Stromal cell of bone marrow (primary cell): ENCODE measurements around the gene CLDN6.

ENCODE experiments used
- DNase-seq: peaks from one replicate; pipeline ENCODE4 v3.0.0-alpha.2; 2012; ENCODE audit warnings: low read depth

The CLDN6 gene

DNA sequence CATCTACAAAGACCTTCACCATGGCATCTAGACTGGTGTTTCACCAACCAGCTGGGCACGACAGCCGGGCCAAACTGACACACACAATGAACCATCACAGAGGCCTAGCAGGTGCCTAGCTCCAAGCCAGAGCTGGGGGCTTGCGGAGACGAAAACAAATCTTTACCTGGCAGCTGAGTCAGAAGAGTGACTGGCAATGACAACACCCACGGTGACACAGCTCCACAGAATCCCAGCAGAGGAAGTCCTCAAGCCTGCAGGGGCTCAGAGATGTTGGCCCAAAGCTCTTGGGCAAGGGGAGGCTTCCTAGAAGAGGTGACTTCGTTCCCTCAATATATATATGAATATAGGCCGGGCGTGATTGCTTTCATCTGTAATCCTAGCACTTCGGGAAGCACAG is 33.5 kb upstream of the CLDN6 start:
- DNase-seq = no peak

DNA sequence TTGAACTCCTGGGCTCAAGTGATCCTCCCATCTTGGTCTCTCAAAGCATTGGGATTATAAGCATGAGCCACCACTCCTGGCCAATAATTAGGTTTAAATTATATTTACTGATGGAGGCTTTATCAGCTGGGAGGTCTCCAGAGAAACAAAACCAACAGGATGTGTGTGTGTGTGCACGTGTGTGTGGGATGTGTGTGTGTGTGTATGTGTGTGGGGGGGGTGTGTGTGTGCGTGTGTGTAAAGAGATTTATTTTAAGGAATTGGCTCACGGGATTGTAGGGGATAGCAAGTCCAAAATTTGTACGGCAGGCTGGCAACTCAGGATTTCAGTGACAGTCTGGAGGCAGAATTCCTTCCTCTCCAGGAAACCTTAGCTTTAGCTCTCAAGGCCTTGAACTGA is 33.0 kb upstream of the CLDN6 start:
- no peak for DNase-seq

DNA sequence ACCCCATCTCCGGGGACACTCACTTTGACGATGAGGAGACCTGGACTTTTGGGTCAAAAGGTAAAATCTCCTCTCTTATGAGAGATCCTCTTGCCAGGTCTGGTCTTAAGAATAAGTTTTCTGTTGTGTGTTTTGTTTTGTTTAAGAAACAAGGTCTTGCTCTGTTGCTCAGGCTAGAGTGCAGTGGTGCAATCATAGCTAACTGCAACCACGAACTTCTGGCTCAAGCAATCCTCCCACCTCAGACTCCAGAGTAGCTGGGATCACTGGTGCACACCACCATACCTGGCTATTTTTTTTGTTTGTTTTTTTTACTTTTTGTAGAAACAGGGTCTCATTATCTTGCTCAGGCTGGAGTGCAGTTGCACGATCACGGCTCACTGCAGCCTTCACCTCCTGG is 32.5 kb upstream of the CLDN6 start:
- no peak for DNase-seq

DNA sequence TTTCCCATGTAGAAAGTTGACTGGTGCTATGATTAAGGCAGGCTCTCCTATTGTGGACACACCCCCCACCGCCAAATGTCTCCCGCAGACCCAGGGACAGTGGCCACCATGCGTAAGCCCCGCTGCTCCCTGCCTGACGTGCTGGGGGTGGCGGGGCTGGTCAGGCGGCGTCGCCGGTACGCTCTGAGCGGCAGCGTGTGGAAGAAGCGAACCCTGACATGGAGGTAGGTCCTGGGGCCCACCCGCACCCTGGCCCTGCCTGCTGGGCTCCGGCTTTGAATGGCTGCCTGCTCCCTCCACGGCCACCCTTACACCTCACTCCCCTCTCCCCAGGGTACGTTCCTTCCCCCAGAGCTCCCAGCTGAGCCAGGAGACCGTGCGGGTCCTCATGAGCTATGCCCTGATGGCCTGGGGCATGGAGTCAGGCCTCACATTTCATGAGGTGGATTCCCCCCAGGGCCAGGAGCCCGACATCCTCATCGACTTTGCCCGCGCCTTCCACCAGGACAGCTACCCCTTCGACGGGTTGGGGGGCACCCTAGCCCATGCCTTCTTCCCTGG is 32.0 kb upstream of the CLDN6 start:
- DNase-seq = no peak

DNA sequence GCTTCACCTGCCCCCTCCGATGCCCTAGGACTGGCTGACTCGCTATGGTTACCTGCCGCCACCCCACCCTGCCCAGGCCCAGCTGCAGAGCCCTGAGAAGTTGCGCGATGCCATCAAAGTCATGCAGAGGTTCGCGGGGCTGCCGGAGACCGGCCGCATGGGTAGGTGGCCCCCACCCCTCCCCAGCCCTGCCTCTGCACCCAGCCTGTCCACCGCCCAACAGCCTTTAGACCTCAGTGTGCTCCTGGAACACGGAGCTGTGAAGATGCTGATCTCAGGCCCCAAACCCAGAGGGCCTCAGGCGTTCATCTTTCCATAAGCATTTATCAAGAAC is 29.4 kb upstream of the CLDN6 start:
- DNase-seq = no peak

DNA sequence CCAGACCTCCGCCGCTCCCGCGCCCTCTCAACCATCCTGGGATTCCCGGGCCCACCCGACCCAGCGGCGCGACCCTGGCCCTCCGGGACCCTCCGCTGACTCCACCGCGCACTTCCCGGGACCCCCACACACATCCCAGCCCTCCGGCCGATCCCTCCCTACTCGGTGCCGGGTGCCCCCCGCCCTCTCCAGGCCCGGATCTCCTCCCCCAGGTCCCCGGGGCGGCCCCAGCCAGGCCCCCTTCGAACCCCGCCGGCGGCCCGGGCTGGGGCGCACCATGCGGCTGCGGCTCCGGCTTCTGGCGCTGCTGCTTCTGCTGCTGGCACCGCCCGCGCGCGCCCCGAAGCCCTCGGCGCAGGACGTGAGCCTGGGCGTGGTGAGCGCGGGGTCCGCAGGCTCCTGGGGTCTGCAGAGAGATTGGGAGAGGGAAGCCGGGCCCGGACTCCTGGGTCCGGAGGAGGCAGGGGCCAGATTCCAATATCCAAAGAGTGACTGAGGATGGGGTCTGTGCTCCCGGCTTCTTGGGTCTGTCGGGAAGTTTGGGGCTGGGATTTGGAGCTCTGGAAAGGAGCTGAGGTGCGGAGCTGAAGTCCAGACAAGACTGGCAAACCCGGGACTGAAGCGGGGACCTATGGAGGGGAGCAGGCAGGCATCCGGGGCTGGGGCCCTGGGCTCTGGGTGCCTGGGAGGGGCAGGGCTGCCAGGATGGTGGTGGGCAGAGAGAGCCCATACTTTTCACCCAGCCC is 28.8 kb upstream of the CLDN6 start:
- DNase-seq = no peak

DNA sequence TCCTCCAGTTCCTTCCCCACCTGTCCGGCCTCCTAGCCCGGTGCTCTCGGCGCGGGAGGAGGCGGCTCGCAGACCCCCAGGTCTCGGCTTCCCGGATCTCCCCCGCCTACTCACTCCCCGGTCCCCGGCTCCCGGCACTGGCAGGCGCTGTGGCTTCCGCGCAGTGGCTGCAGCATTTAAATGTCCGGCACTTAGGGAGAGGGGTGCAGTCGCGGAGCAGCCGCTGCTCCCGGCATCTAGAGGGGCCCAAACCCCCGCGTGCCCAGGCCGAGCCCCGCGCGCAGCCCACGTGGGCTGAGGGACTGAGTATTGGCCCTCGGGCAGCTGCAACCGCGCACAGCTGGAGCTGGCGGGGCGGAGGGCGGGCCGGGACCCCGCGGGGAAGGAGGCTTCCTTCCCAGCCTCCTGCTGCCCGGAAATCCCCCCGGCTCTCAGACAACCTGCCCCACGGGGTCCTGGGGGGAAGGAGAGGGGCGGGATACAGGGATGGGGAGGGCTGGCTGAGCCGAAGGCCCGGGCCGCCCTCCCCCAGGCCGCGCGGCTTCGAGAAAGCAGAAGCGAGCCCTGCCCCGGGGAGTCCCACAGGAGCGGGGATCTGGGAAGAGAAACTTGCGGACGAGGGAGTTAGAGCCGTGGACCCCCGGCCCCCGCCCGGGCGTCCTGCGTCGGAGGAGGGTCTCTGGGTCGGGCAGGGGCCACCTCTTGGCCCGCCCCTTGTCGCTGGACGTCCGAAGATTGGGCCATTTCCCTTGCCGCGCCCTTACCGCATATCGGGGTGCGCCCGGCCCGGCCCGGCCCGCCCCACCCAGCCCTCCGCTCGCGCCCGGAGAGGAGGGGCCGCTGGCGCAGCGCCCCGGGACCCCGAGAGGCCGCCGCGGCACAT is 28.0 kb upstream of the CLDN6 start, which contains the start of gene MMP25:
Gene MMP25 (plus strand): TSS at position 804 of the 883 bp plus-strand sequence. CDS start 357 bp downstream, outside the sequence.
- DNase-seq = no peak

DNA sequence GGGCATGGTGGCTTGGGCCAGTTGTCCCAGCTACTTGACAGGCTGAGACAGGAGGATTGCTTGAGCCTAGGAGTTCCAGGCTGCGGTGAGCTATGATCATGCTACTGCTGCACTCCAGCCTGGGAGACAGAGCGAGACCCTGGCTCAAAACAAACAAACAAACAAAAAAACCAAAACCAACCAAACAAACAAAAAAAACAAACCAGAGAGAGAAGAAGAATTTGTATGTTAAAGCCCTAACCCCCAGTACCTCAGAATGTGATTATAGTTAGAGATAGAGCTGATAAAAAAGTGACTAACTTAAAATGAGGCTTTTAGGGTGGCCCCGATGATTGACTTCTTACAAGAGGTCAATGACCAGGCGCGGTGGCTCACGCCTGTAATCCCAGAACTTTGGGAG is 26.7 kb upstream of the CLDN6 start:
- DNase-seq = no peak

DNA sequence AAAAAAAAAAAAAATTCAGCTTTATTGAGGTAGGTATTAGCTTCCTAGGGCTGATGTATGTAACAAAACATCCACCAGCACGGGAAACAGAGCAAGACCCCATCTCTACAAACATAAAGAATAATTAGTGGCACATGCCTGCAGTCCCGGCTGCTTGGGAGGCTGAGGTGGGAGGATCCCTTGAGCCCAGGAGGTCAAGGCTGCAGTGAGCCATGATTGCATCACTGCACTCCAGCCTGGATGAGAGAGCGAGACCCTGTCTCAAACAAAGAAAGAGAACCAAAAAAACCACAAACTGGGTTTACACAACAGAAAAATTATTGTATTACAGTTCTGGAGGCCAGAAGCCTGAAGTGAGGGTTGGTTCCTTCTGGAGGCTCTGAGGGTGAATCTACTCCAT is 24.4 kb upstream of the CLDN6 start:
- DNase-seq = no peak

DNA sequence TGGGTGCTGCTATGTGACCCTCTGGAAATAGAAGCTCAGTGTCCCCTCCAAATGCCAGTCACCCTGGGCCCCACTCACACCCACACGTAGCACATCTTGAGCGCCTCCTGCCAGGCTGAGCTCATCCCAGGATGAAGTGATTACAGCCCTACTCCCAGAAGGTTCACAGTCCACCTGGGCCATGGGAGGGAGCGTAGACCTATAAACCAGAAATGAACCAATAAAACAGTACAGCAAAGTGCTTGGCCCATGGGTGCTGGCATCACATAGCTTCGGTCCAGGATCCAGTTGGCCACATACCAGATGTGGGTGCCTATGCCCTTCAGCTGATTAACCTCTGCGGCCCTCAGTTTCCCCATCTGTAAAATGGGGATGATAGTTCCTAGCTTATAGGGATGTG is 20.9 kb upstream of the CLDN6 start:
- no peak for DNase-seq

DNA sequence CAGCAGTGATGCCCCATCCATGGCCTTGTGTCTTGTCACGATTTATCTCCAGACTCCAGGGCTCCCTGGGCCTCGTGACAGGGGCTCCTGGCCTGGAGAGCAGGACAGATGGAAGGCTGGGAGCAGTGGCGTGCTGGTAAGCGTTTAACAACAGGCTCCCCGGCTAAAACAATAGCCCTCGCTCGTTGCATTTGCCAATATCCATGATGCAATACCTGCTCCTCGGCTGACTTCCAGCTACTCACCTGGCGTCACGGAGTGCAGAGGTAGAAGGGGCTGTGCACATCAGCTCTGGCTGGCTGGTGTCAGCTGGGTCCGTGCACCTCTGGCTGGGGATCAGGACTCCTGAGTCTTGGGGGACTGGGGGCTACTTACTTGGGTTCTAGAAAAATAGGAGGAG is 20.3 kb upstream of the CLDN6 start:
- DNase-seq = no peak

DNA sequence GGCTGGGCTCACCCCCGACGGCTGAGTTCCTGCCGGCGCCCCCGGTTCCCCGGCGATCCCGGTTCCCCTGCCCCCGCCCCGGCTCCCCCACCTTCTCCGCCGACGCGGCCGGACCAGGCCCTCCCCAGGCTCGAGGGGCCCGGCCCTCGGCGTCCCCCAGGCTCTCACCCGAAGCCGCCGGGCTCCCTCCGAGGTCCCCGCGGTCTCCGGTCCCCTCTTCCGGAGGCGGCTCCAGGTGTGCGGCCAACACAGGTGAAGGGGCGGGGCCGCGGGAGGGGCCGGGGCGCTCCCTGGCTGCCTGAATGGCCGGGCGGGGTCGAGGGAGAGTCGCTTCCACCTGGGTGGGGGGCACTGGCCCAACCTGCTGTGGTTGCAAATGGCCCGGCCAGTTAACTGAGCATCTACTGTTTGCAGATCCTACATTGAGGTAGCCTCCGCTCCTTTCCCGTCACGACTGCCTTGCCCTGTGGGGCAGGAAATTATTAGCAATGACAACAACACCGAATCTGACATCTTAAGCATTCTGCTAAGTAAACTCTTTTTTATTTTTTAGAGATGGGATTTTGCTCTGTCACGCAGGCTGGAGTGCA is 18.8 kb upstream of the CLDN6 start, which contains the start of gene BICDL2:
Gene BICDL2 (minus strand): TSS at position 219 of the 590 bp plus-strand sequence. CDS start 1,448 bp downstream, outside the sequence.
- no peak for DNase-seq

DNA sequence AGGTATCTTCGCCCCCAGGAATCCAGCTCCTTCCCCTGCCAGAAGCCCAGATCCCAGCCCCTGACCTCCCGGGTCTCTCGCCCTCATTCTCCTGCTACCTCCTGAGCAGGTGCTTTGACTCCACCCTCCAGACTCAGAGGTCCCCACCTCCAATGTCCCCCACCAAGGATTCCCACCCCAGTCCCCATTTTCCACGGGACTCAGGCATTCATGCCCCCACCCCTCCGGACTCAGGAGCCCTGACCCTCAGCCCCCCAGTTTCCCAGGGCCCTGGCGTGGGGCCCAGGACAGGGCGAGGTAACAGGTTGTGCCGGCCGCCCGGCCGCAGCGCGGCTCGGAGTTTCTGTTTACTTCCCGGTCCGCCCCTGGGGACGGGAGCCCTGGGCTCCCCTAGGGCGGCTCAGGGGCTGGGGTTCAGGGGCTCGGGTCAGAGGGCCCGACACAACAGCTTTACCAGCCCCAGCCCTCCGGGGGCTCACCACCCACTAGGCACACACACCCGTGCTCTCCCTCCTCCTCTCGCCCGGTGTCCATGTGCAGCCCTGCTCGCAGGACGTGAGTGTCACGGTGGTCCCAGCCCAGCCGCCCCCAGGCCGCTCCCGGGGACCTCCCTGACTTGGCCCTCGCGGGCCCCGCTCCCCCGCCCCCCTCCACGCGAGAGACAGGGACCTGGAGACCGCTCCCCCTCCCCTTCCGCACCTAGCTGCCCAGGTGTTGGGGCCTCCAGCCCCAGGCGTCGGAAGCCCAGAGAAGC is 18.2 kb upstream of the CLDN6 start:
- no peak for DNase-seq

DNA sequence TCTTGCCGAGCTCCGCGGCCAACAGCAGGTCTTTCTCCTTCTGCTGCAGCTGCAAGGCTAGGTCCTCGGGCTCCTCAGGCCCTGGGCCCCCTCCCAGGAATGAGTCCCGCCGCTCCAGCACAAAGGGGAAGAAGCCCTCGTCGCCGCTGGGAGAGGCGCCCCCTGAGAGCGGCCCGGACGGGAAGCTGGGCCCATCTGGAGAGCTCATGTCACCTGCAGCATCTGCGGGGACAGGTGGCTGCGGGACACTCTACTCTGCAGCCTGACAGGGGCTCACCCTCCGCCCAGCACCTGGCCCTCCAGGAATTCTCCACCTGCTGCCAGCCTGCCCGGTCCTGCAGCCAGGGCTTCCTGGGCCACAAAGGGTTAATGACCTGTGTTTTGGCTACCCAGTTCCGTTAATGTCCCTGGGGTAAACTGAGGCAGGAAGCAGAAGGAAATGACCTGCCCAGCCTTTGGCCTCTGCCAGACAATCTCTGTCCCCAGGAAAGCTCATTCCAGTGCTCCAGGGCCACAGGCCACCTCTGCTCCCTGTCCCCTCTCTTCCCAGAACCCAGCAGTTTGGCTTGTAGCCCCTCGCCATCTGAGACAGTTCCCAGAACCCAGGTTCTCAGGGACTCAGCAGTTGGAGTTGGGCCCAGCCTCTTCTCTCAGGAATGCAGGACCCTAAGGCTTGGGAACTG is 17.4 kb upstream of the CLDN6 start:
- DNase-seq = no peak

DNA sequence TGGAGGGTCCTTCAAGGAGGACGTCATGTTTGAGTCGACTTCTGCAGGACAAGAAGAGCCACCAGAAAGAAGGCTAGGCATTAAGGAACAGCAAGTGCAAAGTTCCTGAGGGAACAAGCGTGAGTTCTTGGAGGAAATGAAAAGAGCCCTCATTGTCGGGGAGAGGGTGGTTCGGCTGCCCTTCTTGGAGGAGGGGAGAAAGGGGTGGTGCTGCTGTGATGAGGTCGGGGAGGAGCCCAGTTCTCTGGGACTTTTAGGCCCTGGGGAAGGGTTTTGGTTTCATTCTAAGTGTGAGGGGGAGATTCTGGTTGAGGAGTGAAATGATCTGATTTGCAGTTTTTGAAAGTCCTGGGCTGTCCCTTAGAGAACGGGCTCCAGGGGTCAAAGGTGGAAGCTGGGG is 14.6 kb upstream of the CLDN6 start:
- DNase-seq = no peak

DNA sequence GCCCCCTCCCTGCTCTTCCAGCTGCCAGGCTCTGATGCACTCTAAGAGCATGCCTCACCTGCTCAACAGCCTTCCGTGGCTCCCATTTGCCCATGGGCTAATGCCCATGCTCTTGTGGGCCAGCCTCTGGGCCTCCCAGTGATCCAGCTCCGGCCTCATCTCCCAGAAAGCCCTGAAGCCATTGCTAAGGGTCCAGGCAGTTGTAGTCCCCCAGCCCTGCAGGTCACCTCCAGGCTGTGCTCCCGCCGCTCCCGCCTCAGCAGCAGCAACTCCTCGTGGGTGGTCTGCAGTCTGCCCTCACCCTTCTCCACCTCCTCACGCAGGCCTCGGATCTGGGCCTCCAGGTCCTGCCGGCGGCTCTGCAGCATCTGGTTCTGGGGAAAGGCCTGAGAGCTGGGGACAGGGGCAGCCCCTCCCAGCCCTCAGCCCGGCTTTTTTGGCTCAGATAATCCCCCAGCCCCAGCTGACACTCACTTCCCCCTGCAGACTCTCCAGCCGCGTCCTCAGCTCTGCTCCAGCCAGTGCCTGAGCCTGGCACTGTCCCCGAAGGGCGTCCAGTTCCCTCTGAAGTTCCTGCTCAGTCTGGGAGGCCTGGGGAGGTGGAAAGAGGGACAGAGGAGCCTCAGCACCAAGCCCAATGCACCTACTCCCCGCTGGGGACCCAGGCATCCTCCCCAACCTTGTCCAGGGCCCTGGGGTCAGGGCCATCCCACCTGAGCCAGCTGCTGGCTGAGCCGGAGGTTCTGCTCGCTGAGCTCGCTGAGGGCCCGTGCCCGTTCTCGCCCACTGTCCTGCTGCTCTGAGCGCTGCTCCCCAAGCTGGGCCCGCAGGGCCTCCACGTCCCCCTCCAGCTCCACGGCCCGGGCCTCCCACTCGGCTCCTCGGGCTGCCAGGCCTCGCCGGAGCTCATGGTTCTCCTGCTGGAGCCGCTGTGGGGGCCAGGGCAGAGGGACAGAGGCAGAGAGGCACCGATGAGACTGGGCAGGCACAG is 12.5 kb upstream of the CLDN6 start:
- no peak for DNase-seq

DNA sequence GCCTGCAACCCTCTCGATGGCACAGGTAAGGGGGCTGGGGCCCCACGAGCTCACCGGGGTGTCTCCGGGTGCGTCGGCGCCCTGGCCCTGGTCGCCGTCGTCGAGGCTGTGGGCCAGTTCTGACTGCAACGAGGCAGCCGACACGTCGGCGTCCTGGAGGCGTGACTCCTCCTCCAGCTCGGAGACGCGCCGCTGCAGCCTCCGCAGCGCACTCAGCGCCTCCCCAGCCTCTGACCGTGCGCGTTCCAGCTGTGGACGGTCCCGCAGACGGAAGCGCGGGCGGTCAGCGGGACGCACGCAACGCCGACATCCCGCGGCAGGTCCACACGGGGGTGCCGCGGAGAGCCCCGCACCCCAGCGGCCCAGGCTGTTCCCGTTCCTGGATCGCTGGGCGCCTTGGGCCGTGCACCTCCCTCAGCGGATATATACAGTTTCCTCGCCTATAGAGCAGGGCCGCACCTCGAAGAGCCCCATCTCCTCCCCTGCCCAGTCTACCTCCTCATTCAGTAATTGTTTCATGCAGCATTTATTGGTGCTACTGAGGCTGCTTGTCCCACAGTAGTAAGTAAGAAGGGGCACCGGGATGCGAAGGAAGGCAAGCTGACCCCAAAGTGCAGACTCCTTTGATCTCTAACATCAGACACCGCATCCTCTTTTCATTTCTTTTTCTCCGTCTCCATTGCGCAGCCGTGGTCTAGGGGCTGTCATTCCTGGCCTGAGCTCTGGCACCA is 11.7 kb upstream of the CLDN6 start:
- DNase-seq = no peak

DNA sequence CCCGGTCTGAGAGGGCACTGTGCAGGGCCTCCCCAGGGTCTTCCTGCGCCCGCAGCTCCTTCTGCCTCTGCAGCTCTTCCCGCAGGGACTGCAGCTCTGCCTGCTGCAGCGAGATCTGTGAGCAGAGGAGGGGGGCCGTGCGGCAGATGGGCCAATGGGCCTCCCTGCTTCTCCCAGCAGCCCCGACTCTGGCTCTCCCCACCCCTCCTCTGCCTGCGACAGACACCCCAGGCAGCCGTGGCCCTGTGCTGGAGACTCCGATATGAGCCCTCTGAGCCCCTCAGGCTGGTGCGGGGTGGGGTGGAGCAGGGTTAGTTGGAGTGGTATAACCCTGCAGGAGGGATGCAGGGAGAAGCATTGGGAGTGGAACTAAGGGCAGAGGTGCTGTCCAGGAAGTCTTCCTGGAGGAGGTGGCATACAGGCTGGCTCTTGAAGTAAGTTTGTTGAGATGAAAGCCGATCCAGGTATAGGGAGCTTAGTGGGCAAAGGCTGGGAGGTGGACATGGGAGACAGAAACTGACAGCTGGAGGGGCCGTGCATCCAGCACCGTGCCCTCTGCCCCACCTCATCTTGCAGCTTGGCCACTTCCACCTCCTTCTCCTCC is 10.8 kb upstream of the CLDN6 start:
- no peak for DNase-seq
